ENCODE data around the gene TATDN2.

TATDN2 gene

GRCh38 chr3:10272977-10273376 is 24.7 kb downstream of the TATDN2 start:
- no peak for DNase-seq

- DNase-seq: no peak
Observed at GRCh38 chr3:10273702-10274305, 25.5 kb downstream of the TATDN2 start.

GRCh38 chr3:10274601-10275000 is 26.3 kb downstream of the TATDN2 start:
- DNase-seq: no peak

GRCh38 chr3:10277115-10277625 is 28.9 kb downstream of the TATDN2 start:
- no peak for DNase-seq

- DNase-seq: no peak
Observed at GRCh38 chr3:10278501-10278900, 30.2 kb downstream of the TATDN2 start.

- no peak for DNase-seq
Observed at GRCh38 chr3:10279384-10280176, 31.3 kb downstream of the TATDN2 start.

DNA sequence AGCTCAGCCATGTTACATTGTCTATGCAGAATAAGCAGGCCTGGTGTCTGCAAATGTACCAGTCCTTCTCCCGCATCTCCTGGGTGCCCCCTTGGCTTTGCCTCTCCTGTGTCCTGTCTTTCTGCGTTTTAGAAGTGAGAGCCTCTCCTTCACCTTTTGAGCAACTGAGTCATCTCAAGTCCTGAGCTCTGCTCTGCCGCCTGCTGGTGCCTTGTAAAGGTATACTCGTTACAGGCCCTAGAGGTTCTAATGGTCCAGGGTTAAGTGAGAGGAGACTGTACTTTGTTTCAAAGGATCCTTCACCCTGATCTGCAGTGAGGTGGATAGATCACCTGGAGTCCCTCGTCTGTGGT is 31.9 kb downstream of the TATDN2 start:
- no peak for DNase-seq

DNA sequence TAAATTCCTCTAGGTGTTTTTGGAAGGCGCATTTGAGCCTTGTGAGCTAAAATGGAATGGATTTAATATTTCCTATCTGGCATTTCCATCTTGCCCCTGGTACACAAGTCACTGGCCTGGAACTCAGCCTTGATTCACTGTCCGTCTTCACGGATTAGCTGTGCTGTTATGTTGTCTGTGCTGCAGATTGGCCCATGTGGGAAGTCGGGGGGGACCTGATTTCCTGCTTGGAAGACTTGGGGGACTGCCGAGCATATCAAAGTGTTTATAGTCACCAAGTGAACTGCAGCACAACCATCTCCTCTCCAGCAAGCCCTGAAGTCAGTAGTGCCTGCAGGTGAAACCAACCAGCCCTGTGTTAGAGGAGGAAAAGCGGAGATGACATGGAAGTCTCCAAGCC is 32.3 kb downstream of the TATDN2 start:
- no peak for DNase-seq

DNA sequence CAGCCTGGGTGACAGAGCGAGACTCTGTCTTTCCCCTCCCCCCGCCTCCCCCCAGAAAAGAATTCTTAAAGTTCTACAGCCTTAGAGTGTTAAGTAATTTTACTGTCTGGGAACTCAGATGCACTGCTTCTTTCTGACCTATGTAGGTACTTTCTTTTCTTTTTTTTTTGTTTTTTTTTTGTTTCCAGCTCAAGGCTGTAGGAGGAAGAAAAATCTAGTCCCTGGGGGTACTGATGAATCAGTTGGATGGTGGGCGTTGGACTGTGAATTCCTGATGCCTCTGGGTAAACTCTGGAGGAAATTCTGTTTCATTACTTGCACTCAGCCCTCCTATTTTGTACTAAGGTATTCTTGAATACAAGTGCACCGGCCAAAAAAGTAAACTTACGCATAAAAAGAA is 33.7 kb downstream of the TATDN2 start:
- DNase-seq: no peak

- no peak for DNase-seq
Observed at GRCh38 chr3:10283638-10284037, 35.4 kb downstream of the TATDN2 start.

DNA sequence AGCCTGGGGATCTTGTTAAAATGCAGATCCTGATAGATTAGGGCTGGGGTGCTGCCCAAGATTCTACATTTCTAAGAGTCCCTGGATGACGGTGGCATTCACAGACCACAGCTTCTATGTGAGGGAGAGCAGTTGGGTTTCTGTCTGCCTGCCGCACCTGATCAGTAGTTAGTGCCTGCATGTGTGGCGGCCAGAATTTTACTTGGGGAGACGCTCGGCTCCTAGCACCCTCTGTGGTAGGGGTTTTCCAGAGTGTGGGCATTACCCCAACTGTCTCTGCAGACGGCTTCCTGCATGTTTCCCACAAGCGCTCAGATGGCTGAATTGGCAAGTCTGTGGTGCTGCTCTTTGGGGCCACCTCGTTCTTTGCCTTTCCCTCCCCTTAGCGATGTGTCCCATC is 36.2 kb downstream of the TATDN2 start:
- peak; percentile 49 for DNase-seq

GRCh38 chr3:10285272-10286132 is 37.2 kb downstream of the TATDN2 start:
- DNase-seq: no peak

DNA sequence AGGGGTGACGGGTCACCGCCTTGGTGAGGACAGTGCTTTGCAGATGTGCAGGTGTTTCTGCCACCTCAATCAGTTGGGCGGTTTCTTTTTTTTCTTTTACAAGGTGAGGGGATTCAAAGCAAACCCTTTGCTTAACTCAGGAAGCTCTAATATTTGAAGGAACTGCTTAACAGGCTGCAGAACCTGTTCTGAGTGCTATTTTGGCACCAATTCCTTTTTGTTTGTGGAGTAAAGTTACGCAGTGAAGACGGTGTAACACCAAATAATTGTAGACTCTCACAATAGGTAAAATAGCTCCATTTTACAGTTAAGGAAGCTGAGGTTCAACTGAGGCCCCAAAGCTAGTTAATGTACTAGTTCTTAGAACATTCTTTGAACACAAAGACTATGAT is 37.9 kb downstream of the TATDN2 start:
- no peak for DNase-seq

- DNase-seq: no peak
Observed at GRCh38 chr3:10286596-10287295, 38.5 kb downstream of the TATDN2 start.

- no peak for DNase-seq
Observed at GRCh38 chr3:10287936-10288574, 39.8 kb downstream of the TATDN2 start.

GRCh38 chr3:10288575-10288960 is 40.3 kb downstream of the TATDN2 start:
- no peak for DNase-seq

GRCh38 chr3:10289077-10289476 is 40.8 kb downstream of the TATDN2 start:
- DNase-seq: no peak

DNA sequence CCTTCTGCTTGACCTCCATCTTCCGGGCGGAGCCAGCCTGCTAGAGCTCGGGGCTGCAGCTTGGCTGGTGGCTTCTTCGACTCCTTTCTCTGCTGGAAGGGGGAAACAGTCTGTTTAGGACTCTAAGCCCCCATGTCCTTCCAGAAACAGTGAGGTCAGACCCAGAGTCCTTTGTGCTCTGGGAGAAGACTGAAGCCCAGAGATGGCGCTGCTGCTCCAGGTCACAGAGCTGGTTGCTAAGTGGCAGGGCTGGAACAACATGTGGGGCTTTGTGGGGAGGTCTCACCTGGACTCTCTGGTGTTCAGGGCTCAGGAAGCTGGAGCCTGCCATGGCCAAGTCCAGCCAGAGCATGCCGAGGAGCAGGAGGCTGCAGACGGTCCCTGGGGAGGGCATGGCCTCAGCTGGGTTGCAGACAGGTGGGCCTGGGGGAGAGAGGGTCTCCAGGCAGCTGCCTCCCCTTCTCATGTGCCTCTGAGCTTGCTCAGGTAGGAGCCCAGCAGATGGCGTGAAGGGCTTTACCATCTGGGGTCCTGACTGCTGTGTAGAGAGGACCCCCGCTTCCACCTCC is 41.6 kb downstream of the TATDN2 start:
- no peak for DNase-seq

GRCh38 chr3:10290481-10291176 is 42.4 kb downstream of the TATDN2 start:
- DNase-seq: no peak

GRCh38 chr3:10291641-10292040 is 43.4 kb downstream of the TATDN2 start:
- no peak for DNase-seq
